NCI-H774 (cell line): ENCODE measurements around the gene SDK2.

Experiments
- DNase-seq: peaks from one replicate; lab custom pipeline; 2025; lab: John Stamatoyannopoulos, UW

The SDK2 gene, protein sequence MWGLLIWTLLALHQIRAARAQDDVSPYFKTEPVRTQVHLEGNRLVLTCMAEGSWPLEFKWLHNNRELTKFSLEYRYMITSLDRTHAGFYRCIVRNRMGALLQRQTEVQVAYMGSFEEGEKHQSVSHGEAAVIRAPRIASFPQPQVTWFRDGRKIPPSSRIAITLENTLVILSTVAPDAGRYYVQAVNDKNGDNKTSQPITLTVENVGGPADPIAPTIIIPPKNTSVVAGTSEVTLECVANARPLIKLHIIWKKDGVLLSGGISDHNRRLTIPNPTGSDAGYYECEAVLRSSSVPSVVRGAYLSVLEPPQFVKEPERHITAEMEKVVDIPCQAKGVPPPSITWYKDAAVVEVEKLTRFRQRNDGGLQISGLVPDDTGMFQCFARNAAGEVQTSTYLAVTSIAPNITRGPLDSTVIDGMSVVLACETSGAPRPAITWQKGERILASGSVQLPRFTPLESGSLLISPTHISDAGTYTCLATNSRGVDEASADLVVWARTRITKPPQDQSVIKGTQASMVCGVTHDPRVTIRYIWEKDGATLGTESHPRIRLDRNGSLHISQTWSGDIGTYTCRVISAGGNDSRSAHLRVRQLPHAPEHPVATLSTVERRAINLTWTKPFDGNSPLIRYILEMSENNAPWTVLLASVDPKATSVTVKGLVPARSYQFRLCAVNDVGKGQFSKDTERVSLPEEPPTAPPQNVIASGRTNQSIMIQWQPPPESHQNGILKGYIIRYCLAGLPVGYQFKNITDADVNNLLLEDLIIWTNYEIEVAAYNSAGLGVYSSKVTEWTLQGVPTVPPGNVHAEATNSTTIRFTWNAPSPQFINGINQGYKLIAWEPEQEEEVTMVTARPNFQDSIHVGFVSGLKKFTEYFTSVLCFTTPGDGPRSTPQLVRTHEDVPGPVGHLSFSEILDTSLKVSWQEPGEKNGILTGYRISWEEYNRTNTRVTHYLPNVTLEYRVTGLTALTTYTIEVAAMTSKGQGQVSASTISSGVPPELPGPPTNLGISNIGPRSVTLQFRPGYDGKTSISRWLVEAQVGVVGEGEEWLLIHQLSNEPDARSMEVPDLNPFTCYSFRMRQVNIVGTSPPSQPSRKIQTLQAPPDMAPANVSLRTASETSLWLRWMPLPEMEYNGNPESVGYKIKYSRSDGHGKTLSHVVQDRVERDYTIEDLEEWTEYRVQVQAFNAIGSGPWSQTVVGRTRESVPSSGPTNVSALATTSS (N-terminal part only)

GRCh38 chr17:73644145-73645049 is at the start of gene SDK2:
Gene SDK2, minus strand, starts transcription at chr17:73644445. Its CDS starts 357 bp downstream, at chr17:73644088.
- DNase-seq: peak; percentile 48

DNA sequence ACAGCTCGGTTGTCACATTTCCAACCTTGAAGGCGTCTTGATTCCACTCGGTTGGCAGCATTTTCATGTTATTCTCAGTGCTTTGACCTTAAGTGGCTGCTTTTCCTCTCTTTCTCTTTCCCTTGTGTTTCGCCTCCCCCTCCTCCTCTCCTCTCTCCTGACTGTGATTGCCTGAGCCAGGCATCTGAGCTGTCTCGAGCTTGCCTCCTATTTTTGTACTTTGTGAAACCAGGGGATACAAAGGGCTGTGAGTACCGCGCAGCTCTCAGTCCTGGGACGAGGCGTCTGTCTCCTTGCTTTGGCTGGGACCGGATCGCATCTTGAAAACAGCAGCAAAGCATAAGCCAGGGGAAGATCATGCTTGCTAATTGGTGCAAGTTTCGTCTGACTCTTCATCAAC is 48.8 kb upstream of the SDK2 start:
- no peak for DNase-seq

- no peak for DNase-seq
Observed at GRCh38 chr17:73691321-73691766, 47.1 kb upstream of the SDK2 start.

- DNase-seq: no peak
Observed at GRCh38 chr17:73690676-73691075, 46.4 kb upstream of the SDK2 start.

DNA sequence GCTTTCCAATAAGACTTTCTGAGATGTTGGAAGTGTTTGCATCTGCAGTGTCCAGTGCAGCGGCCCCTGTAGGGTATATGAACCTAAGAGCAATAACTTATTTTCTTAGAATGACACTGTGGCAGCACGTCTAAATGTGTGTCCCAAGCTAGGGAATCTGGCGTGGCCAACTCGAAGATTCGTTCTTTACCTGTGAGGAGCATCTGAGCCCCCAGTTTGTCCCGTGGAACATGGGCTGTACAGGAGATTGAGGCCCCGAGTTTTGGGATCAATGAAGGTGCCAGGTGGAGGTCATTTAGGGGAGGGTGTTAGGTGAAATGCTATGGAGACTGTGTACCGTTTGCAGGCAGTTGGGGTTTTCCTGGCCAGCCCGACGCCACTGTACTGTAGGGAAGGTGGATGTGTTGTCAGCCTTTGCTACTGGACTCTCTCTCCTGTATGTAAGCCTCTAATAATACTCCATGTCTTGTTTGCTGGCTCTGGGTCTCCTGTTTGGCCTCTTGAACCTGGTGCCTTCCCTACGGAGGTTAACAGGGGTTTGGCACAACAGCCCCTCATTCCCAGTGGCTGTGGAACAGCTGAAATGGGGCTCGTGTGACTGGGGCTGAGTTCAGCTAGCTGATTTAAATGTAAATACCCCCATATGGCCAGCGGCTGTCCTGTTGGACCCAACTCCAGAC is 45.5 kb upstream of the SDK2 start:
- DNase-seq: no peak

GRCh38 chr17:73686961-73687360 is 42.7 kb upstream of the SDK2 start:
- no peak for DNase-seq

DNA sequence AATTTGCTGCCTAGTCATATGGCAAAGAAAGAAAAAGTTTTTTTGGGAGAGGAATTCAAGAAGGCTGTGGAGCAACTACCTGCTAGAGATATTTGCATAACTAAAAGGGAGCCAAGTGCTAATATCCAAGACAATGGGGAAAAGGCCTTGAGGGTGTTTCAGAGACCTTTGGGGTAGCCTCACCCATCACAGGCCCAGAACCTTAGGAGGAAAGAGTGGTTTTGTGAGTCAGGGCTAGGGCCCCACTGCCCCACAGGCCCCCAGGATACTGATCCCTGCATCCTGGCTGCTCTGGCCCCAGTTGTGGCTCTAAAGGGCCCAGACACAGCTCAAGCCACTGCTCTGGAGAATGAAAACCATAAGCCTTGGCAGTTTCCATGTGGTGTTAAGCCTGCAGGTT is 41.9 kb upstream of the SDK2 start:
- DNase-seq: no peak

- DNase-seq: no peak
Observed at GRCh38 chr17:73684183-73684582, 39.9 kb upstream of the SDK2 start.

- peak; percentile 78 for DNase-seq
Observed at GRCh38 chr17:73683771-73684170, 39.5 kb upstream of the SDK2 start.

- DNase-seq: no peak
Observed at GRCh38 chr17:73681946-73682345, 37.7 kb upstream of the SDK2 start.

- DNase-seq: no peak
Observed at GRCh38 chr17:73679476-73679875, 35.2 kb upstream of the SDK2 start.

DNA sequence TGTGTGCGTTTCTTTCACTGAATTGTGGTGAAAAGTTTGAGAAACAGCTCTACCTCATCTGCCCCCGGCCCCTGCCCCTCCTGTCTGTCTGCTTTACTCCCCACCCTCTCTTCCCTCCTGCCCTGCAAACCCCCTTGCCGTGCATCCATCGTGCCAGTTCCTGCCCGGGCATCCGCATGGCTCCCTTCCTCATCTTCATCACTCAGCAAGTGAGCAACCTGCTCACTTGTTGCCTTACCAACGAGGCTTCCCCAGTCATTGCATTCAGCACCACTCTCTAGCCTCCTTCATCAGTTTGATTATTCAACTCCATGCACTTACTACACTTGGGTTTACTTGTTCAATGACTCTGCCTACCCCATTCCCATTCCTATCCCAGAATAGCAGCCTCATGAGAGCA is 34.8 kb upstream of the SDK2 start:
- no peak for DNase-seq

DNA sequence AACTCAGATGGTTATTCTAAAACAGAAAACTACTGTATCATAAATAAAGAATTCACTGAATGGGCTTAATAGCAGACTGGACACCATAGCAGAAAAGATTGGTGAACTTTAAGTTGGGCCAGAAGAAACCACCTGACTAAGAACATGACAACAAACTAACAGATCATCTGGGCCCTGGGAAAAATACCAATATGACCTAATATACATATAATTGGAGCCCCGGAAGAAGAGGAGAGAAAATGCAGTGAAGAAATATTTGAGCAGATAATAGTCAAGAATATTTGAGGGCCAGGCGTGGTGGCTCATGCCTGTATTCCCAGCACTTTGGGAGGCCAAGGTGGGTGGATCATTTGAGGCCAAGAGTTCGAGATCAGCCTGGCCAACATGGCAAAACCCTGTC is 25.5 kb upstream of the SDK2 start:
- DNase-seq: no peak

GRCh38 chr17:73667181-73667959 is 23.1 kb upstream of the SDK2 start:
- DNase-seq: no peak

DNA sequence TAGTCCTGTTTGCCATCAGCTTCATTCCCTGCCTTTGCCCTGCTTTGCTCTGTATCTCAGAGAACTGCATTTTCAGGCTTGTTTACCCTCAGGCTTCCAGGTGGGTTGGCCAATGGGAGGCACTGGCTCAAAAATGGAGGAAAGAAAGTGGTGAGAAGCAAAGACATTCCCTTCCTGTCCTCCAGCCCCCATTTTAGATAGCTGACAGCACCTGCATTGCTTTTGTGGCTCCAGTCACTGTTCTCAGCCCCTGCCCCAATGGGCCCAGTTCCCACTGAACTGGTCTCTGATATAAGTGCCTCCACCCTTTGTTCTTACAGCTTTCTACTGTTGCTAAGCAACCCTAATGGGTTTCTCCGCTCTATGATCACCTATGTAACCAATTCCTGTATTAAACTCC is 19.4 kb upstream of the SDK2 start:
- peak; percentile 34 for DNase-seq

GRCh38 chr17:73660366-73660765 is 16.1 kb upstream of the SDK2 start:
- DNase-seq: no peak

DNA sequence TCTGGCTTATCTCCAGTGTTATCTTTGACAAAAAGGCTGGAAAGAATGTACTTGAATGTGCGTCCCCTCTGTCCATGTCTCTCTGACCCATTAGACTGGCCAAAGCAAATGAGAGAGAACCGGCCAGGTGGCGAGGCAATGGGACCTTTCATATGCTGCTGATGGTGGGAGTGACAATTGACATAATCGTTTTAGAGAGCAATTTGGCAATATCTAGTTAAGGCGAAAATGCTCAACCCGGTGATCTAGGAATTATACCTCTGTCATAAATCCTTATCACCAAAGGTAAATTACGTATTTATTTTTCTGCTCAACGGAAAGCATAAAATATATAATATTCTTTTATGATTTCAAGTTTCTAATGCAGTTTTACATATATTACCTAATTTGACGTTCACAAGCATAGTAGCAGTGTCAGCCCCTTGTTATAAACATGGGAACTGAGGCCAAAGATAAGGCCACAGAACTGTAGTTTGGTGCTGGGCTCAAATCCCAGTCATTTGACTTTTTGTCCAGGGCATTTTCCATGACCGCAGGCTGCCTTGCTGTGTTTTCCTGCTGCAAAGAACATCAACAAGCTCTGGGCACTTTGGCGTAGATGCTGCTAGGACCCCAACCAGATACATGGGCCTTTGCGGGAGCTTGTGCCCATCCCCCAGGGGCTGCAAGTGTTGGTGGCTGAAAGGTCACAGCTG is 14.7 kb upstream of the SDK2 start:
- DNase-seq: no peak

- peak; percentile 29 for DNase-seq
Observed at GRCh38 chr17:73657473-73658116, 13.3 kb upstream of the SDK2 start.

DNA sequence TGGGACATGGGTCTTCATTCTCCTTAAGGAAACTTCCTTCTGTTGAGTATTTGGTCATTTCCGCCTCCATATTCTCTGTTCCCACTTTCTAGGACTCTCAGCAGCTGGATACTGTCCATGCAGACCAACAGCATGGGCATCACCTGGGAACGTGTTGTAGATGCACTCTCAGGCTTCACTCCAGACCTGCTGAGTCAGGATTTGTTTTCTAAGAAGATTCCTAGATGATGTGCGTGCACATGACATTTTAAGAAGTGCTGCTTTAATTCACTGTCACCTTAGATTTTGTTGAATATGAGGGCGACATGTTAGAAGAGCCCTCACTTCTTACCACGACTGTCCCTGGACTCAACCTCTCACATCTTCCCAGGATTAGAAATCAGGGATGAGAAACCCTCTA is 10.0 kb upstream of the SDK2 start:
- no peak for DNase-seq
